ENCODE measurements around the gene PEX26.

PEX26 gene

DNA sequence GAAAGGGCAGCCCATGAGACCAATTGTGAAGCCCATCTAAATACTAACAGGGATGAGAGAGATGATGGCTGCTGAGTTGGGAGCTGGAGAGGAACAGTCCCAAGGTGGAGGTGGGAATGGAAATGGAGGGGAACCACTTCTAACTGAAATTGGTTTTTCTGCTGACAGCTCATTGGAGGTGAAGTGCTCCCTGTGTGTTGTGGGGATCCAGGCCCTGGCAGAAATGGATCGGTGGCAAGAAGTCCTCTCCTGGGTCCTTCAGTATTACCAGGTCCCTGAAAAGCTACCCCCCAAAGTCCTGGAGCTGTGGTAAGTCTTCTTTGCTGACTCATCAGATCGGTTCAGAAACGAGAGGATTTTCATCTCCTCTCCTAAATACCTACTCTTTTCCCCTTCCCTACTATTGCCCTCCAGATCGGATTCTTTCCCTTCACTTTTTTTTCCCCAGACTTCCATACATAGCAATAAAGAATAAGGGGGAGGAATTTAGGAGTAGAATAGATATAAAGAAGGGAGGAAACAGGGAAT, 2.0 kb downstream of the PEX26 start:
- H3K4me1 ChIP-seq (ENCODE audit: control insufficient read depth in 5 of 5, insufficient read depth in 5 of 5, low read length in 5 of 5) = peaks cover 9 to 40% (median 37%) of the 10 kb centered on the region in 5 donors
- no peaks in the 10 kb centered on the region for H3K27me3 ChIP-seq (ENCODE audit: control insufficient read depth in 5 of 5, insufficient read depth in 4 of 5, low read length in 5 of 5)
- H3K36me3 ChIP-seq (ENCODE audit: control insufficient read depth in 5 of 5, insufficient read depth in 5 of 5, low read length in 5 of 5) = peaks cover 18 to 49% (median 39%) of the 10 kb centered on the region in 5 donors
- H3K27ac ChIP-seq (ENCODE audit: low read depth, low read length) = no peak overlapping the region
- no peak overlapping the region for H3K4me3 ChIP-seq (ENCODE audit: low read depth in 1 of 5, low read length in 5 of 5)
- H3K9me3 ChIP-seq (ENCODE audit: control insufficient read depth in 5 of 5, low read length in 5 of 5) = no peaks in the 10 kb centered on the region
- peak overlapping the region in 1 of 5 donors; percentile 6 for H3K9ac ChIP-seq (ENCODE audit: low read length in 5 of 5)

GRCh38 chr22:18081416-18081815, 3.6 kb downstream of the PEX26 start:
- H3K27me3 ChIP-seq (ENCODE audit: control insufficient read depth in 5 of 5, insufficient read depth in 4 of 5, low read length in 5 of 5) = no peaks in the 10 kb centered on the region
- H3K36me3 ChIP-seq (ENCODE audit: control insufficient read depth in 5 of 5, insufficient read depth in 5 of 5, low read length in 5 of 5) = peaks cover 18 to 65% (median 46%) of the 10 kb centered on the region in 5 donors

DNA sequence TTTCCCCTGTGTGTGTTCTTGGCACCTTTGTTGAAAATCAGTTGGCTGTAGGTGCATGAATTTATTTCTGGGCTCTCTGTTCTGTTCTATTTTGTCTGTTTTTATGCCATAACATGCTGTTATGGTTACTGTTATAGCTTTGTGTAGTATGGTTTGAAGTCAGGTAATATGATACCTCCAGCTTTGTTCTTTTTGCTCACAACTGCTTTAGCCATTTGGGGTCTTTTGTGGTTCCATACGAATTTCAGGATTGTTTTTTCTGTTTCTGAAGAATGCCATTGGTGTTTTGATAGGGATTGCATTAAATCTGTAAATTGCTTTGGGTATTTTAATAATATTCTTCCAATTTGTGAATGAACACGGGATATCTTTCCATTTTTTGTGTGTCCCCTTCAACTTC, 4.7 kb downstream of the PEX26 start:
- peaks cover 2 to 19% (median 16%) of the 10 kb centered on the region in 5 donors for H3K4me1 ChIP-seq (ENCODE audit: control insufficient read depth in 5 of 5, insufficient read depth in 5 of 5, low read length in 5 of 5)
- H3K27ac ChIP-seq (ENCODE audit: low read depth, low read length) = no peak overlapping the region
- no peaks in the 10 kb centered on the region for H3K9me3 ChIP-seq (ENCODE audit: control insufficient read depth in 5 of 5, low read length in 5 of 5)
- no peak overlapping the region for H3K4me3 ChIP-seq (ENCODE audit: low read depth in 1 of 5, low read length in 5 of 5)
- H3K9ac ChIP-seq (ENCODE audit: low read length in 5 of 5) = no peak overlapping the region
- no peaks in the 10 kb centered on the region for H3K27me3 ChIP-seq (ENCODE audit: control insufficient read depth in 5 of 5, insufficient read depth in 4 of 5, low read length in 5 of 5)
- H3K36me3 ChIP-seq (ENCODE audit: control insufficient read depth in 5 of 5, insufficient read depth in 5 of 5, low read length in 5 of 5) = peaks cover 18 to 71% (median 51%) of the 10 kb centered on the region in 5 donors

More at GRCh38 chr22:18081416-18081815, 3.6 kb downstream of the PEX26 start:
- H3K9ac ChIP-seq (ENCODE audit: low read length in 5 of 5) = no peak overlapping the region
- no peak overlapping the region for H3K27ac ChIP-seq (ENCODE audit: low read depth, low read length)
- no peaks in the 10 kb centered on the region for H3K9me3 ChIP-seq (ENCODE audit: control insufficient read depth in 5 of 5, low read length in 5 of 5)
- no peak overlapping the region for H3K4me3 ChIP-seq (ENCODE audit: low read depth in 1 of 5, low read length in 5 of 5)
- peaks cover 5 to 29% (median 26%) of the 10 kb centered on the region in 5 donors for H3K4me1 ChIP-seq (ENCODE audit: control insufficient read depth in 5 of 5, insufficient read depth in 5 of 5, low read length in 5 of 5)

GRCh38 chr22:18083406-18083805, 5.6 kb downstream of the PEX26 start:
- Histone ChIP-seq H3K4me3 (ENCODE audit: low read depth in 1 of 5, low read length in 5 of 5) (no peak overlapping the region), H3K36me3 (ENCODE audit: control insufficient read depth in 5 of 5, insufficient read depth in 5 of 5, low read length in 5 of 5) (peaks cover 18 to 80% (median 60%) of the 10 kb centered on the region in 5 donors), H3K9me3 (ENCODE audit: control insufficient read depth in 5 of 5, low read length in 5 of 5) (no peaks in the 10 kb centered on the region), H3K27ac (ENCODE audit: low read depth, low read length) (no peak overlapping the region), H3K27me3 (ENCODE audit: control insufficient read depth in 5 of 5, insufficient read depth in 4 of 5, low read length in 5 of 5) (no peaks in the 10 kb centered on the region), H3K9ac (ENCODE audit: low read length in 5 of 5) (no peak overlapping the region), H3K4me1 (ENCODE audit: control insufficient read depth in 5 of 5, insufficient read depth in 5 of 5, low read length in 5 of 5) (peaks cover 2 to 13% (median 12%) of the 10 kb centered on the region in 5 donors)

DNA sequence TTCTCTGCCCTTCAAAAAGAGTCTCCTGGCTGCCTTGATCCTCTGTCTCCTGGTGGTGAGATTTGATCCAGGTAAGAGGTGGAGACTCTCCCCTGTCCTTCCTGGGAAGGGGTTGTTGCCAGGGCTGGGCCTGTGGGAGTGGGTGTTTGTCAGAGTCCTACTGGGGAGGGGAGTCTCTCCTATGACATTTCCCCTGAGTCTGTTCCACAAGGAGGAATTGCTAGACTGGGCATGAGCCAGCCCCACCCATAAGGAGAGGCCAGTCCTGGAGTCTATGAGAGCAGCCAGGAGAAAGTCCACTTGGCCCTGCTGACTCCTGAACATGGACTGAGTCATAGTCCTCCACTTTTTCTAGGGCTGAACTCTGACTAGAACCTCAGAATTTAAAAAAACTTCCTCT, 7.4 kb downstream of the PEX26 start:
- Histone ChIP-seq H3K9me3 (ENCODE audit: control insufficient read depth in 5 of 5, low read length in 5 of 5) (no peaks in the 10 kb centered on the region), H3K36me3 (ENCODE audit: control insufficient read depth in 5 of 5, insufficient read depth in 5 of 5, low read length in 5 of 5) (peaks cover 15 to 87% (median 68%) of the 10 kb centered on the region in 5 donors), H3K27me3 (ENCODE audit: control insufficient read depth in 5 of 5, insufficient read depth in 4 of 5, low read length in 5 of 5) (no peaks in the 10 kb centered on the region), H3K4me1 (ENCODE audit: control insufficient read depth in 5 of 5, insufficient read depth in 5 of 5, low read length in 5 of 5) (no peaks in the 10 kb centered on the region), H3K4me3 (ENCODE audit: low read depth in 1 of 5, low read length in 5 of 5) (no peak overlapping the region), H3K9ac (ENCODE audit: low read length in 5 of 5) (no peak overlapping the region), H3K27ac (ENCODE audit: low read depth, low read length) (no peak overlapping the region)

DNA sequence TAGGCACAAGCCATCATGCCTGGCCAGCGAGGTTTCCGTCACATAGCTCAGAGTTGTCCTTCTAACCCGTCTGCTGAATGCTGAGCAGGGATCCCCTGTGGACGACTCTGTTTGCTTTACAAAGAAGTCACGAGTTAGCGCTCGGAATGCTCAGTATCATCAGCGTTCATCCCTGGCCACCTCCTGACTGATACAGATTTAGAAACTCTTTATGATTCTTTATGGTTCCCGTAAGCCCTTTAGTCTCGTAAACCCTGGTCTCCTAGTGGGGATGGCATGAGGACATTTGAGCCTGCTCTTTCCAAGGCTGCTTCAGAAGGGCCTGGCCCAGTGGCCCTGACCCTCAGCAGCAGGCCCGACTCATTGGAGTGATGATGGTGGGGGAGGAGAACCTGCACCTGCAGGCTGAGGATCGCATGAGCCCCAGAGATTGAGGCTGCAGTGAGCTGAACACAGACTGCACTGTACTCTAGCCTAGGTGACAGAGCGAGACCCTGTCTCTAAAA, 9.6 kb downstream of the PEX26 start:
- Histone ChIP-seq H3K36me3 (ENCODE audit: control insufficient read depth in 5 of 5, insufficient read depth in 5 of 5, low read length in 5 of 5) (peaks cover 6 to 70% (median 54%) of the 10 kb centered on the region in 5 donors), H3K9ac (ENCODE audit: low read length in 5 of 5) (no peak overlapping the region), H3K4me3 (ENCODE audit: low read depth in 1 of 5, low read length in 5 of 5) (no peak overlapping the region), H3K27ac (ENCODE audit: low read depth, low read length) (no peak overlapping the region), H3K4me1 (ENCODE audit: control insufficient read depth in 5 of 5, insufficient read depth in 5 of 5, low read length in 5 of 5) (peaks cover 5 to 13% (median 10%) of the 10 kb centered on the region in 5 donors), H3K9me3 (ENCODE audit: control insufficient read depth in 5 of 5, low read length in 5 of 5) (no peaks in the 10 kb centered on the region), H3K27me3 (ENCODE audit: control insufficient read depth in 5 of 5, insufficient read depth in 4 of 5, low read length in 5 of 5) (no peaks in the 10 kb centered on the region)

- Histone ChIP-seq H3K4me1 (ENCODE audit: control insufficient read depth in 5 of 5, insufficient read depth in 5 of 5, low read length in 5 of 5) (peaks cover 5 to 16% (median 12%) of the 10 kb centered on the region in 5 donors), H3K9me3 (ENCODE audit: control insufficient read depth in 5 of 5, low read length in 5 of 5) (no peaks in the 10 kb centered on the region), H3K9ac (ENCODE audit: low read length in 5 of 5) (no peak overlapping the region), H3K36me3 (ENCODE audit: control insufficient read depth in 5 of 5, insufficient read depth in 5 of 5, low read length in 5 of 5) (peaks cover 0 to 54% (median 42%) of the 10 kb centered on the region in 5 donors), H3K27ac (ENCODE audit: low read depth, low read length) (no peak overlapping the region), H3K27me3 (ENCODE audit: control insufficient read depth in 5 of 5, insufficient read depth in 4 of 5, low read length in 5 of 5) (no peaks in the 10 kb centered on the region), H3K4me3 (ENCODE audit: low read depth in 1 of 5, low read length in 5 of 5) (no peak overlapping the region)
Observed at GRCh38 chr22:18088825-18089568, 11.2 kb downstream of the PEX26 start.

DNA sequence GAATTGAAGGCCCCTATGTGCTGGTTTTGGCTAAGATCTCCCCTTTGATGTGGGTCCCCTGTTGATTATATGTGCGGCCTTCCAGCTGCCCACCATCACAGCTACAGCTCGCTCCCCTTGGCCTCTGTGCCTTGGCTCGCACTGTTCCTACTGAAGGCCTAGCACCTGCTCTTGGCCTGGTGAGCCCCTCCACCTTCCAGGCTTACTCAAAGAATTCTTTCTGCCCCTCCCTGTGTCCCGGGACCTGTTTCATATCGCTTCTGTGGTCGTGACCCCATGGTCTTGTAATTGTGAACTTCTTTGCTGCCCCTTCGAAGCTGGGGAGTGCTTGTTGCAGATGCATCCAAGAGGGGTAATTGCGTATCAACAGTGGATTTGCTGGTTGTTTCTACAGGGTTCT, 12.5 kb downstream of the PEX26 start:
- H3K4me3 ChIP-seq (ENCODE audit: low read depth in 1 of 5, low read length in 5 of 5) = no peak overlapping the region
- H3K9me3 ChIP-seq (ENCODE audit: control insufficient read depth in 5 of 5, low read length in 5 of 5) = no peaks in the 10 kb centered on the region
- H3K27me3 ChIP-seq (ENCODE audit: control insufficient read depth in 5 of 5, insufficient read depth in 4 of 5, low read length in 5 of 5) = no peaks in the 10 kb centered on the region
- peaks cover 5 to 16% (median 12%) of the 10 kb centered on the region in 5 donors for H3K4me1 ChIP-seq (ENCODE audit: control insufficient read depth in 5 of 5, insufficient read depth in 5 of 5, low read length in 5 of 5)
- peaks cover 0 to 42% (median 35%) of the 10 kb centered on the region in 5 donors for H3K36me3 ChIP-seq (ENCODE audit: control insufficient read depth in 5 of 5, insufficient read depth in 5 of 5, low read length in 5 of 5)
- no peak overlapping the region for H3K27ac ChIP-seq (ENCODE audit: low read depth, low read length)
- no peak overlapping the region for H3K9ac ChIP-seq (ENCODE audit: low read length in 5 of 5)

DNA sequence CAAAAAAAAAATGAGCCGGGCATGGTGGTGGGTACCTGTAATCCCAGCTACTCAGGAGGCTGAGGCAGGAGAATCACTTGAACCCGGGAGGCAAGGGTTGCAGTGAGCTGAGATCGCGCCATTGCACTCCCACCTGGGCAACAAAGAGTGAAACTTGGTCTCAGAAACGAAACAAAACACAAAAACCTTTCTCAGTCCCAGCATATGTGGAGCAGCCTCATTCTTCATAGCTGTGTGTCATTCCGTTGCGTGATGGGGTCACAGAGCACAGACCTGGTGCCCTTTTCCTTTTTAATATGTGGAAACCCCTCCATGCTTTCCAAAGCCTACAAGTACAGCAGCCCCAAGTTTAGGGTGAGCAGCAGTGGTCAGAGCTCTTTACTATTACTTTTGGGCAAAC, 13.7 kb downstream of the PEX26 start:
- Histone ChIP-seq H3K36me3 (ENCODE audit: control insufficient read depth in 5 of 5, insufficient read depth in 5 of 5, low read length in 5 of 5) (peaks cover 0 to 31% (median 28%) of the 10 kb centered on the region in 5 donors), H3K27me3 (ENCODE audit: control insufficient read depth in 5 of 5, insufficient read depth in 4 of 5, low read length in 5 of 5) (no peaks in the 10 kb centered on the region), H3K9me3 (ENCODE audit: control insufficient read depth in 5 of 5, low read length in 5 of 5) (no peaks in the 10 kb centered on the region), H3K9ac (ENCODE audit: low read length in 5 of 5) (peak overlapping the region; percentile 65 to 84 (median 75)), H3K4me3 (ENCODE audit: low read depth in 1 of 5, low read length in 5 of 5) (peak overlapping the region; percentile 50 to 69 (median 61)), H3K27ac (ENCODE audit: low read depth, low read length) (peak overlapping the region; percentile 86), H3K4me1 (ENCODE audit: control insufficient read depth in 5 of 5, insufficient read depth in 5 of 5, low read length in 5 of 5) (peaks cover 5 to 16% (median 12%) of the 10 kb centered on the region in 5 donors)

- Histone ChIP-seq H3K36me3 (ENCODE audit: control insufficient read depth in 5 of 5, insufficient read depth in 5 of 5, low read length in 5 of 5) (peaks cover 0 to 30% (median 28%) of the 10 kb centered on the region in 5 donors), H3K4me3 (ENCODE audit: low read depth in 1 of 5, low read length in 5 of 5) (peak overlapping the region; percentile 50 to 69 (median 61)), H3K9ac (ENCODE audit: low read length in 5 of 5) (peak overlapping the region; percentile 65 to 84 (median 75))
Observed at GRCh38 chr22:18091916-18092526, 14.2 kb downstream of the PEX26 start.

More at GRCh38 chr22:18091916-18092526, 14.2 kb downstream of the PEX26 start:
- Histone ChIP-seq H3K27ac (ENCODE audit: low read depth, low read length) (peak overlapping the region; percentile 86), H3K27me3 (ENCODE audit: control insufficient read depth in 5 of 5, insufficient read depth in 4 of 5, low read length in 5 of 5) (no peaks in the 10 kb centered on the region), H3K9me3 (ENCODE audit: control insufficient read depth in 5 of 5, low read length in 5 of 5) (no peaks in the 10 kb centered on the region), H3K4me1 (ENCODE audit: control insufficient read depth in 5 of 5, insufficient read depth in 5 of 5, low read length in 5 of 5) (peaks cover 5 to 16% (median 12%) of the 10 kb centered on the region in 5 donors)
